Prostate gland (tissue), 2 donors: ENCODE data around the gene EPS15.

Experiments used
- POLR2AphosphoS5 ChIP-seq: sonication (generic); formaldehyde crosslinking; IDR thresholded peaks from one replicate; pipeline ENCODE4 v1.6.1; 2017; ENCODE audit warnings: antibody characterized with exemption
- TF ChIP-seq, protein P1 (sequence below), 4 experiments: fragments of 200-600 bp in 2 of 4; fragments of 450-650 bp in 2 of 4; sonication (generic) in 2 of 4; IDR thresholded peaks; 1 replicate in 3 of 4; 2 replicates in 1 of 4; pipeline ENCODE4 v1.5.1; 2016 to 2019; ENCODE audit warnings: antibody characterized with exemption in 4 of 4, mild to moderate bottlenecking in 2 of 4, moderate library complexity in 2 of 4

DNA sequence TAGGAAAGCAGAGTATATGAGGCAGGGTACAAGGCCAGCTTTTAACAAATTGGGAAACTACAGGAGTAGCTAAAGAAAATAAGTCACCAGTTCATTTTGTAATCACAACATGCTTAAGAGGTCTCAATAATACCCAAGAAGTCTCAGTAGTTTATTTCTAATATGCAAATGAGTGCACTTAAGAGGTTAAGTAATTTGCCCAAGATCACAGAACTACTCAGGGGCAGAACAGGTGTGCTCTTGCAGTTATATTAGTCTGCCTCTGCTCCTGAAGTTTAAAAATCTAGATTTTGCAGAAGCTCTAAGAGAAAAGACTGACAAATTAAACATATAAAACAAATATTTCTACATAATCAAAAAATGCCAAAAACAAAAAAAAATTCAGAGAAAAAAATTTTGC, 6.9 kb downstream of the EPS15 start:
- TF ChIP-seq, protein P1, sequence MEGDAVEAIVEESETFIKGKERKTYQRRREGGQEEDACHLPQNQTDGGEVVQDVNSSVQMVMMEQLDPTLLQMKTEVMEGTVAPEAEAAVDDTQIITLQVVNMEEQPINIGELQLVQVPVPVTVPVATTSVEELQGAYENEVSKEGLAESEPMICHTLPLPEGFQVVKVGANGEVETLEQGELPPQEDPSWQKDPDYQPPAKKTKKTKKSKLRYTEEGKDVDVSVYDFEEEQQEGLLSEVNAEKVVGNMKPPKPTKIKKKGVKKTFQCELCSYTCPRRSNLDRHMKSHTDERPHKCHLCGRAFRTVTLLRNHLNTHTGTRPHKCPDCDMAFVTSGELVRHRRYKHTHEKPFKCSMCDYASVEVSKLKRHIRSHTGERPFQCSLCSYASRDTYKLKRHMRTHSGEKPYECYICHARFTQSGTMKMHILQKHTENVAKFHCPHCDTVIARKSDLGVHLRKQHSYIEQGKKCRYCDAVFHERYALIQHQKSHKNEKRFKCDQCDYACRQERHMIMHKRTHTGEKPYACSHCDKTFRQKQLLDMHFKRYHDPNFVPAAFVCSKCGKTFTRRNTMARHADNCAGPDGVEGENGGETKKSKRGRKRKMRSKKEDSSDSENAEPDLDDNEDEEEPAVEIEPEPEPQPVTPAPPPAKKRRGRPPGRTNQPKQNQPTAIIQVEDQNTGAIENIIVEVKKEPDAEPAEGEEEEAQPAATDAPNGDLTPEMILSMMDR (IDR thresholded peaks at IDR 0.05), result no peak
- TF ChIP-seq POLR2AphosphoS5, result no peak
